Spleen (tissue), 11 donors: ENCODE results near the gene DIDO1. TPM values are rescaled to one million over a fixed set of nuclear protein-coding genes. Genes with fewer than 3 reads are reported as not detected.

Experiments used
- DNase-seq: peaks from one replicate; pipeline ENCODE4 v3.0.0-alpha.2; 2020
- H3K27ac ChIP-seq, 8 donors: fragments of 200-600 bp; sonication (generic) in 7 of 8; 1 replicate in 4 of 8; 2 replicates in 4 of 8; pipeline versions ENCODE4 v1.5.0 to v1.8.0; 2016 to 2021; ENCODE audit warnings: inconsistent platforms in 4 of 8, mild to moderate bottlenecking in 4 of 8, moderate library complexity in 1 of 8
- H3K27me3 ChIP-seq, 7 donors: fragments of 200-600 bp; sonication (generic) in 6 of 7; replicated peaks in 1 of 7; 1 replicate in 4 of 7; 2 replicates in 3 of 7; pipeline versions ENCODE4 v1.5.0 to v1.8.0; 2016 to 2021; ENCODE audit warnings: inconsistent platforms in 3 of 7, mild to moderate bottlenecking in 1 of 7
- H3K36me3 ChIP-seq, 6 donors: fragments of 200-600 bp; sonication (generic) in 5 of 6; 1 replicate in 4 of 6; 2 replicates in 2 of 6; pipeline versions ENCODE4 v1.5.0 to v1.8.0; 2016 to 2021; ENCODE audit warnings: inconsistent platforms in 2 of 6
- H3K4me1 ChIP-seq, 6 donors: fragments of 200-600 bp; sonication (generic) in 5 of 6; 1 replicate in 3 of 6; 2 replicates in 3 of 6; pipeline versions ENCODE4 v1.5.0 to v1.8.0; 2016 to 2021; ENCODE audit warnings: inconsistent platforms in 3 of 6
- H3K4me3 ChIP-seq, 8 donors: fragments of 200-600 bp; sonication (generic) in 7 of 8; 1 replicate in 4 of 8; 2 replicates in 4 of 8; pipeline versions ENCODE4 v1.5.0 to v1.8.0; 2016 to 2021; ENCODE audit warnings: inconsistent platforms in 4 of 8, mild to moderate bottlenecking in 4 of 8, moderate library complexity in 2 of 8
- H3K9me3 ChIP-seq, 8 donors: fragments of 200-600 bp; sonication (generic) in 7 of 8; 1 replicate in 4 of 8; 2 replicates in 4 of 8; pipeline versions ENCODE4 v1.5.0 to v1.8.0; 2016 to 2021; ENCODE audit warnings: inconsistent platforms in 4 of 8
- POLR2A ChIP-seq, 3 donors: fragments of 450-650 bp; IDR thresholded peaks; one replicate each; pipeline ENCODE4 v1.5.1; 2017; ENCODE audit warnings: antibody characterized with exemption in 3 of 3, mild to moderate bottlenecking in 1 of 3
- POLR2AphosphoS5 ChIP-seq, 3 donors: sonication (generic); formaldehyde crosslinking; IDR thresholded peaks; one replicate each; pipeline ENCODE4 v1.5.1; 2017; ENCODE audit warnings: antibody characterized with exemption in 3 of 3
- WGBS, 5 donors: extraction: QIAGEN DNeasy Blood & Tissue Kit in 3 of 5; methylation state at CpG; one replicate each; pipeline versions ENCODE4 v1.1.5 to v1.1.7; 2013 to 2018; 5-methylcytosine and 5-hydroxymethylcytosine counted together
- intact Hi-C: fragments of 100-400 bp; cut with DNase I; formaldehyde crosslinking; loops from one replicate; pipeline ENCODE4 v1.15.0; 2023; ENCODE audit warnings: low total_unique reads
- polyA plus RNA-seq, 3 donors: library from polyadenylated mRNA; stranded (reverse); fragments of 200-250 nt; gene quantifications; one replicate each; pipeline ENCODE4 v1.2.1, GENCODE V29; 2013
- total RNA-seq, 7 donors: library from RNA; depleted of rRNA in 3 of 7; stranded (reverse); fragments of >200 nt in 3 of 7; fragmentation: NEBNext Ultra II Directional in 4 of 7; extraction: Animal tissue kit (Norgen Biotek cat#: 25700) in 4 of 7; gene quantifications; one replicate each; pipeline versions ENCODE4 v1.1.0 to v1.2.1, GENCODE V29; 2016 to 2021
- TF ChIP-seq, protein P1 (sequence below), 11 experiments: fragments of 200-600 bp in 7 of 11; fragments of 450-650 bp in 4 of 11; sonication (generic) in 4 of 11; IDR thresholded peaks in 8 of 11; conservative IDR thresholded peaks in 3 of 11; 1 replicate in 7 of 11; 2 replicates in 4 of 11; pipeline versions ENCODE4 v1.4.0 to v1.8.0; 2016 to 2021; ENCODE audit warnings: antibody characterized with exemption in 11 of 11, inconsistent platforms in 4 of 11, mild to moderate bottlenecking in 1 of 11
- donor health status: healthy with polysubstance abuse.
- donor health status: DM: no; HTN: no; CAD: no; lungs with moderate emphysema.
- donor health status: DM: no; HTN: no; CAD: no.
- donor health status: Bipolar disorder and iron deficiency.
- donor health status: healthy.
- donor health status: DM: no; HTN: no; CAD: no.
- donor health status: DM: yes; HTN: yes; CAD: no.

Gene DIDO1
- total and polyA plus RNA-seq, 10 donors = 17.4 to 79.6 (median 66.9) TPM

DNA sequence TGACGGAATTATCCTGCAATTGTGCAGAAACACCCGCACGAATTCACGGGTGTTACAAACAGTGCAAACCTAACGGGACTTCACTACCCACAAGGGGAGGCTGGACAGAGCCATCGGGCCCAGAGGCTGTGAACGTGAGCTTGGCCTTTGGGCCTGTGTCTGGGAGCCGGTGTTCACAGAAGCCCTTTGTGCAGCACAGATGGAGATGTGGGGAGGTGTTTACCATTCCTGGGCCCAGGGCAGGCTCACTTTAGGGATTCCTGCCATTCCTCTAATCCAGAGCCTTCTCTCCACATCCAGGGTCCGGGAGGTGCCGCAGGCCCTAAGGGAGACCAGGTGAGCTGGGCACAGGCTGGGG is 94.5 kb downstream of the DIDO1 start:
- TF ChIP-seq POLR2A (IDR thresholded peaks at IDR 0.05) = no peak
- TF ChIP-seq, protein P1, sequence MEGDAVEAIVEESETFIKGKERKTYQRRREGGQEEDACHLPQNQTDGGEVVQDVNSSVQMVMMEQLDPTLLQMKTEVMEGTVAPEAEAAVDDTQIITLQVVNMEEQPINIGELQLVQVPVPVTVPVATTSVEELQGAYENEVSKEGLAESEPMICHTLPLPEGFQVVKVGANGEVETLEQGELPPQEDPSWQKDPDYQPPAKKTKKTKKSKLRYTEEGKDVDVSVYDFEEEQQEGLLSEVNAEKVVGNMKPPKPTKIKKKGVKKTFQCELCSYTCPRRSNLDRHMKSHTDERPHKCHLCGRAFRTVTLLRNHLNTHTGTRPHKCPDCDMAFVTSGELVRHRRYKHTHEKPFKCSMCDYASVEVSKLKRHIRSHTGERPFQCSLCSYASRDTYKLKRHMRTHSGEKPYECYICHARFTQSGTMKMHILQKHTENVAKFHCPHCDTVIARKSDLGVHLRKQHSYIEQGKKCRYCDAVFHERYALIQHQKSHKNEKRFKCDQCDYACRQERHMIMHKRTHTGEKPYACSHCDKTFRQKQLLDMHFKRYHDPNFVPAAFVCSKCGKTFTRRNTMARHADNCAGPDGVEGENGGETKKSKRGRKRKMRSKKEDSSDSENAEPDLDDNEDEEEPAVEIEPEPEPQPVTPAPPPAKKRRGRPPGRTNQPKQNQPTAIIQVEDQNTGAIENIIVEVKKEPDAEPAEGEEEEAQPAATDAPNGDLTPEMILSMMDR (IDR thresholded peaks at IDR 0.05 in 8 of 11, conservative IDR thresholded peaks at IDR 0.05 in 3 of 11) = no peak
- TF ChIP-seq POLR2AphosphoS5 (IDR thresholded peaks at IDR 0.05) = no peak
- H3K36me3 ChIP-seq = peaks cover 0 to 10% (median 0%) of the 10 kb centered on the region in 6 donors
- peaks cover 10 to 44% (median 32%) of the 10 kb centered on the region in 6 donors for H3K4me1 ChIP-seq
- H3K9me3 ChIP-seq = no peaks in the 10 kb centered on the region
- 80 to 92% (median 82%) methylated on average over 10 of the region's 10 CpGs for WGBS, 5 donors
- intact Hi-C loops = no loop called here
- DNase-seq = peak; percentile 58
- H3K4me3 ChIP-seq = peak overlapping the region in 2 of 8 donors; percentile 31 to 65
- peak overlapping the region in 6 of 8 donors; percentile 70 to 90 (median 78) for H3K27ac ChIP-seq
- peaks cover 0 to 22% (median 0%) of the 10 kb centered on the region in 7 donors for H3K27me3 ChIP-seq

DNA sequence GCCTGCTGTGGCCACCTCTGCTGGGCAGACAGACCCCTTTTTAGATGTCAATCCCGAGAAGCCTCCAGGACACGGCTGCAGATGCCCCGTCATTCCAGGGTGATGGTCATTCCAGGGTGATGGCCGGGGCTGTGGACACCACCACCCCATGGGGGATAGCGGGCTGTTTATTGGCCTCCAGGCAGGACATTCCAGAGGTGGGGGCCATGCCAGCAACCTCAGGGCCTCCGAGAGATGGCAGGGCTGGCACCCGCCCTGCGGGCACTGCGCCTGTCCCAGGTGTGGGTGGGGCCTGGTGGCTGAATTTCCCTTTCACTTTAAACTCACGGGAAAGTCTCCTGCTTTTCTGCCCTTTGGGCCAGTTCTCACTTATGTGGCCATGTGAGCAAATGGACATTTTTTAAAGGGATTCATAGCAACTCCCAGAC is 94.9 kb downstream of the DIDO1 start:
- Histone ChIP-seq H3K27me3 (peaks cover 0 to 21% (median 0%) of the 10 kb centered on the region in 7 donors), H3K36me3 (peaks cover 0 to 7% (median 0%) of the 10 kb centered on the region in 6 donors), H3K4me1 (peaks cover 10 to 40% (median 29%) of the 10 kb centered on the region in 6 donors), H3K4me3 (no peak overlapping the region), H3K9me3 (no peaks in the 10 kb centered on the region), H3K27ac (peak overlapping the region in 3 of 8 donors; percentile 79 to 90 (median 90))
- DNase-seq = peak; percentile 58
- intact Hi-C loops = no loop called here
- WGBS, 5 donors = 78 to 93% (median 86%) methylated on average over 6 to 10 of the region's 10 CpGs
- TF ChIP-seq POLR2AphosphoS5 (IDR thresholded peaks at IDR 0.05) = no peak
- TF ChIP-seq POLR2A (IDR thresholded peaks at IDR 0.05) = no peak
- TF ChIP-seq, protein P1 (IDR thresholded peaks at IDR 0.05 in 8 of 11, conservative IDR thresholded peaks at IDR 0.05 in 3 of 11) = no peak

DNA sequence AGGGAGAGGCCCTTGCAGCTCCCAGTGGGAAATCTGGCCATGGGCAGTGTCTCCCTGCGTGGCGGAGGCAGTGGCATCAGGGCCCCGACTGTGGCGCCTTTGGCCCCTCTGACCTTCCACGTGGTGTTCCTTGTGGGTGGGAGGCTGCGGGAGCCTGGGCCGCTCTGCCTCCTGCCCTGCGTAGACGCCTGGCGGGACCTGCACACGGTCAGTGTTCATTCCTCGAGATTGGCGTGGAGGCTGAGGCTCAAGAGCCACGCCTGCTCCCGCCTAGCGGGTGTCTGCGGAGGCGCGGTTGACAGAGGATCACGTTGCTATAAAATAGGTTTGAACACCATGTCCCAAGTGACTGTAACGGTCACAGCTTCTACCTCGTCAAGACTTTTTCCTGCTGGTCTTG is 95.5 kb downstream of the DIDO1 start:
- Histone ChIP-seq H3K9me3 (no peaks in the 10 kb centered on the region), H3K36me3 (peaks cover 0 to 1% (median 0%) of the 10 kb centered on the region in 6 donors), H3K27me3 (peaks cover 0 to 18% (median 0%) of the 10 kb centered on the region in 7 donors), H3K4me1 (peaks cover 10 to 38% (median 28%) of the 10 kb centered on the region in 6 donors), H3K27ac (peak overlapping the region in 1 of 8 donors; percentile 90), H3K4me3 (no peak overlapping the region)
- intact Hi-C loops = no loop called here
- no peak for TF ChIP-seq POLR2A (IDR thresholded peaks at IDR 0.05)
- TF ChIP-seq, protein P1 (IDR thresholded peaks at IDR 0.05 in 8 of 11, conservative IDR thresholded peaks at IDR 0.05 in 3 of 11) = no peak
- TF ChIP-seq POLR2AphosphoS5 (IDR thresholded peaks at IDR 0.05) = no peak
- peak; percentile 68 for DNase-seq
- WGBS, 5 donors = 53 to 91% (median 80%) methylated on average over 2 to 22 of the region's 22 CpGs

DNA sequence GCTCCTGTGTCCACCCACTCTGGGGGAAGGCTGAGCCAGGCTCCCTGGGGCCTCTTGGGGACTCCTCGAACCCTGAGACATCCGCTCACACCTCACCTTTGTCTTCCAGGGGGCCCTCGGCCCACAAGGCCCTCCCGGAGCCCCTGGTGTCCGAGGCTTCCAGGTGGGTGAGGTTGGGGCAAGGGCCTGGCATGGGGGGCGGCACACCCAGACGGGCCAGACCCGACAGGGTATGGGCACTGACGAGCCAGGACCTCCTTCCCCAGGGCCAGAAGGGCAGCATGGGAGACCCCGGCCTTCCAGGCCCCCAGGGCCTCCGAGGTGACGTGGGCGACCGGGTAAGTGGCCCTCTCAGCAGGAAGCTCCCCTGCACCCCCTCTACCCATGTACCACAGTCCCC is 96.1 kb downstream of the DIDO1 start:
- Histone ChIP-seq H3K36me3 (no peaks in the 10 kb centered on the region), H3K4me1 (peaks cover 10 to 44% (median 33%) of the 10 kb centered on the region in 6 donors), H3K4me3 (no peak overlapping the region), H3K27me3 (peaks cover 0 to 22% (median 0%) of the 10 kb centered on the region in 7 donors), H3K27ac (no peak overlapping the region), H3K9me3 (no peaks in the 10 kb centered on the region)
- intact Hi-C loops = no loop called here
- DNase-seq = peak; percentile 50
- TF ChIP-seq, protein P1 (IDR thresholded peaks at IDR 0.05 in 8 of 11, conservative IDR thresholded peaks at IDR 0.05 in 3 of 11) = no peak
- no peak for TF ChIP-seq POLR2A (IDR thresholded peaks at IDR 0.05)
- TF ChIP-seq POLR2AphosphoS5 (IDR thresholded peaks at IDR 0.05) = no peak
- WGBS, 5 donors = 88 to 98% (median 91%) methylated on average over 8 to 14 of the region's 14 CpGs; no CpG with 5 or more reads in 1 of the 5 donors
